ENCODE results near the gene SPEF1. TPM values are rescaled to one million over a fixed set of nuclear protein-coding genes. Genes with fewer than 3 reads are reported as not detected.
A peak's percentile ranks its signal among the peaks of the same experiment; 100 is the strongest.
"Not testable (repeated sequence)": the region's sequence is repeated elsewhere in the genome, so short reads cannot be mapped to it uniquely, and the experiment has no call there.

Gene SPEF1
- total and polyA plus RNA-seq, 2 experiments from 2014 or later: 0.11 TPM; not detected in 1

DNA sequence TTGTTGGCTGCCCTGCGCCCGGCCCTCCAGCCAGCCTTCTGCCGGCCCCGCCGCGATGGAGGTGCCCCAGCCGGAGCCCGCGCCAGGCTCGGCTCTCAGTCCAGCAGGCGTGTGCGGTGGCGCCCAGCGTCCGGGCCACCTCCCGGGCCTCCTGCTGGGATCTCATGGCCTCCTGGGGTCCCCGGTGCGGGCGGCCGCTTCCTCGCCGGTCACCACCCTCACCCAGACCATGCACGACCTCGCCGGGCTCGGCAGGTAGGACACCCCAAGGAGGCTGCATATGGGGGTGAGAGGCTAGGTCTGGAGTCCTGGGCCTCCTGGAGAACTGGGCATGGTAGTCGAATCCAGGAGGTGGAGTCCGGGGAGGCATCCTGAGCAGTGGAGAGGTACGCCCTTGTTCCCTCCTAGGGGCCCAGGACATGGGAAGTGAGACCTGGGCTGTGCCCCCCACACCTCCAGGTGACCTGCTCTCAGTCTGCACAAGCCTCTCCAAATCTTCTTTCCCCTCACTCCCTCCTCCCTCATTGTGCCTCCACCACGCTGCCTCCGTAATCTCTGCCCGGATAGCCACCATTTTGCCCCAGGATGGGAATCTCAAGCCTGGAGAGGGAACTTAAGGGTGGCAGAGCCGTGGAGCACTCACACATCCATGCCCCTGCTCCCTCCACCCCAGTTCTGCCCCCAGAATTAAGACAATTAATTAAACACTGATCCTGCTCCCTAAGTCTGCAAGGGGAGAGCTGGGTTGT is 15.4 kb upstream of the SPEF1 start:
- Histone ChIP-seq H3K79me2 (ENCODE audit: insufficient read depth) (peaks cover 41% of the 10 kb centered on the region), H3K4me2 (ENCODE audit: unreplicated experiment) (peak overlapping the region; percentile 75), H3K4me1 (ENCODE audit: insufficient read depth) (0 out of 2 replicates have a peak, but pooled peaks cover 12% of the 10 kb centered on the region), H3K9me3 (ENCODE audit: low read depth) (no peaks in the 10 kb centered on the region), H3K36me3 (ENCODE audit: low read depth) (no peaks in the 10 kb centered on the region; the same call in 1 of the 2 replicates), H3K27me3 (replicated peaks; ENCODE audit: insufficient read depth) (no peaks in the 10 kb centered on the region), H2AFZ (no peak overlapping the region), H3K9me2 (ENCODE audit: insufficient read depth) (no peaks in the 10 kb centered on the region), H4K20me1 (ENCODE audit: insufficient read depth) (no peaks in the 10 kb centered on the region), H3K27ac (peak overlapping the region; percentile 28; the same call in 1 of the 2 replicates), H3K4me3 (peak overlapping the region; percentile 85), H3K9ac (peak overlapping the region; percentile 94), H3F3A (ENCODE audit: insufficient read depth) (no peaks in the 10 kb centered on the region)
- WGBS, 2 experiments (ENCODE audit: low coverage in 1 of 2, low lambda C conversion rate in 2 of 2, missing lambda C conversion rate in 2 of 2): 4 to 6% methylated on average over 30 to 33 of the region's 33 CpGs
- in situ Hi-C loops (cut with MboI): no loop called here
- TF ChIP-seq EZH2 (IDR thresholded peaks at IDR 0.05; ENCODE audit: insufficient read depth, poor library complexity, severe bottlenecking): no peak
- no peak for TF ChIP-seq EZH2phosphoT487 (IDR thresholded peaks at IDR 0.05; ENCODE audit: insufficient read depth, low read depth)
- DNase-seq: no peak

DNA sequence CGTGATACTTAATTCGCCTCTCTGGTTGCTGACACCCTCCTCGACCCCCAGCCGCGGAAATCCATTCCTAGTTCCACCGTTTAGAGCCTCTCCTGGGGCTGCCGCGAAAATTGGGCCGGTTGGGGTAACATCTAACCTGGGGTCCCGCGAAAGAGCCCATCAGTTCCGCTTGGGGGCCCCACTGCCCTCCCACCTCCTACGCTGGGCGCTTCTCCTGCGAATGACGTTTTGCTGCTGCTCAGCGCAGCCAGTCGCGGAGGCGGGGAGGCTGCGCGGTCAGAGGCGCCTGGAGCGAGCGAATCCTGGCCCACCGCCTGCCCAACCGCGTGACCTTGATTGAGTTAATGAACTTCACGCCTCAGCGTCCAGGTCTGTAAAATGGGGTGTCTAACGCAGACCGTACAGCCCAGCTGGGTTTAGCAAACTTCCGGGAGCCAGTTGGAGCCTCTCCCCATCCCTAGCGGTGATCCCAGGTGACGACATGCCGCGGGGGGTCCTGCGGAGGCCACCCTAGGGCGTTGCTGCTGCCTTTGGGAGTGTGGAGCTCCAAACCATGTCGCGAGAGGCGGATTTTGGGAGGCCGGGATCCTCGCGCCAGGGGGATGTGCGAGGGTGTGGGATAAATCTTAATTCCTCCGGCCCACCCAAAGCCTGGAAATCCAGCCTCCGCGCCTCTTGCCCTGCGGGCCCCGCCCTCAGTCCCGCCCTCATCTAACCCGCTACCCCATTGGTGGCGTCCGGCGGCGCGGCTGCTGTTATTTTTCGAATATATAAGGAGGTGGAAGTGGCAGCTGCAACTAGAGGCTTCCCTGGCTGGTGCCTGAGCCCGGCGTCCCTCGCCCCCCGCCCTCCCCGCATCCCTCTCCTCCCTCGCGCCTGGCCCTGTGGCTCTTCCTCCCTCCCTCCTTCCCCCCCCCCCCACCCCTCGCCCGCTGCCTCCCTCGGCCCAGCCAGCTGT is 14.5 kb upstream of the SPEF1 start, which contains the start of gene CDC25B:
Gene CDC25B, plus strand, starts transcription at position 800 of the 958 bp plus-strand sequence. CDS start 222 bp downstream, outside the sequence.
- in situ Hi-C loops (cut with MboI): no loop called here
- 0 out of 2 replicates have a peak, but pooled peaks cover 12% of the 10 kb centered on the region for H3K4me1 ChIP-seq (ENCODE audit: insufficient read depth)
- peak within 1 kb of the TSS; percentile 85 for H3K4me3 ChIP-seq
- H3K27me3 ChIP-seq (replicated peaks; ENCODE audit: insufficient read depth): no peaks in the 10 kb centered on the region
- H2AFZ ChIP-seq: peak within 1 kb of the TSS; percentile 83
- H4K20me1 ChIP-seq (ENCODE audit: insufficient read depth): no peaks in the 10 kb centered on the region
- 1% methylated on average over 48 to 67 of the region's 69 CpGs for WGBS, 2 experiments (ENCODE audit: low coverage in 1 of 2, low lambda C conversion rate in 2 of 2, missing lambda C conversion rate in 2 of 2)
- H3F3A ChIP-seq (ENCODE audit: insufficient read depth): no peaks in the 10 kb centered on the region
- DNase-seq: peak; percentile 97
- H3K4me2 ChIP-seq (ENCODE audit: unreplicated experiment): peak within 1 kb of the TSS; percentile 86
- TF ChIP-seq EZH2 (IDR thresholded peaks at IDR 0.05; ENCODE audit: insufficient read depth, poor library complexity, severe bottlenecking): no peak
- TF ChIP-seq EZH2phosphoT487 (IDR thresholded peaks at IDR 0.05; ENCODE audit: insufficient read depth, low read depth): no peak
- peak within 1 kb of the TSS; percentile 98 for H3K27ac ChIP-seq
- peaks cover 41% of the 10 kb centered on the region for H3K79me2 ChIP-seq (ENCODE audit: insufficient read depth)
- no peaks in the 10 kb centered on the region; the same call in 1 of the 2 replicates for H3K36me3 ChIP-seq (ENCODE audit: low read depth)
- no peaks in the 10 kb centered on the region for H3K9me3 ChIP-seq (ENCODE audit: low read depth)
- H3K9ac ChIP-seq: peak within 1 kb of the TSS; percentile 94
- H3K9me2 ChIP-seq (ENCODE audit: insufficient read depth): no peaks in the 10 kb centered on the region

DNA sequence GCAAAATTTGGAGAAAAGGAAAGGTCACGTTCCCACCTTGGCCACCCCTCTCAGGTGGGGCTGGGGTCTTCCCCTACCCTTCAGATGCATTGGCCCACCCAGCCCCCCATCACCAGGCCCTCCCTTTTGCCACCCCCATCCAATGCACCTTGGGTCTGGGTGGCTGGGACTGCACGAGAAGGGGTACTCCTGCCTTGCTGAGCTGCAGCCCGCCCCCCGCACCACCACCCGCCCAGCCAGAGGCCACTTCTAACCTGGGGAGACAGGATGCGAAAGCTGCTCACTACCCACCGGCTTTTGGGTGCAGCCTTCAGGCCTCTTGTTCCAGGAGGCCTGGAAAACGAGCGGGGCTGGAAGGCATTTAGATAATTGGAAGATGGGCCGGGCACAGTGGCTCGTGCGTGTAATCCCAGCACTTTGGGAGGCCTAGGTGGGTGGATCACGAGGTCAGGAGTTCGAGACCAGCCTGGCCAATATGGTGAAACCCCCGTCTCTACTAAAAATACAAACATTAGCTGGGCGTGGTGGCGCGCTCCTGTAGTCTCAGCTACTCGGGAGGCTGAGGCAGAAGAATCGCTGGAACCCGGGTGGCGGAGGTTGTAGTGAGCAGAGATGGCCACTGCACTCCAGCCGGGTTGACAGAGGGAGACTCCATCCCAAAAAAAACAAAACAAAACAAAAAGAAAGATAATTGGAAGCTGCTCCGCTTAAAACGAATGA is 13.6 kb upstream of the SPEF1 start:
- Histone ChIP-seq H3K4me2 (ENCODE audit: unreplicated experiment) (peak overlapping the region; percentile 86), H3K9ac (peak overlapping the region; percentile 94), H3K27me3 (replicated peaks; ENCODE audit: insufficient read depth) (no peaks in the 10 kb centered on the region), H3K36me3 (ENCODE audit: low read depth) (no peaks in the 10 kb centered on the region), H3K27ac (peak overlapping the region; percentile 98), H4K20me1 (ENCODE audit: insufficient read depth) (no peaks in the 10 kb centered on the region), H3F3A (ENCODE audit: insufficient read depth) (no peaks in the 10 kb centered on the region), H3K9me2 (ENCODE audit: insufficient read depth) (no peaks in the 10 kb centered on the region), H3K4me1 (ENCODE audit: insufficient read depth) (0 out of 2 replicates have a peak, but pooled peaks cover 12% of the 10 kb centered on the region), H2AFZ (peak overlapping the region; percentile 83), H3K9me3 (ENCODE audit: low read depth) (no peaks in the 10 kb centered on the region), H3K4me3 (peak overlapping the region; percentile 85), H3K79me2 (ENCODE audit: insufficient read depth) (peaks cover 35% of the 10 kb centered on the region)
- no peak for DNase-seq
- TF ChIP-seq EZH2phosphoT487 (IDR thresholded peaks at IDR 0.05; ENCODE audit: insufficient read depth, low read depth) (no peak), EZH2 (IDR thresholded peaks at IDR 0.05; ENCODE audit: insufficient read depth, poor library complexity, severe bottlenecking) (no peak)
- in situ Hi-C loops (cut with MboI): no loop called here
- 61% methylated on average over 25 of the region's 25 CpGs for WGBS, 2 experiments (ENCODE audit: low coverage in 1 of 2, low lambda C conversion rate in 2 of 2, missing lambda C conversion rate in 2 of 2)

DNA sequence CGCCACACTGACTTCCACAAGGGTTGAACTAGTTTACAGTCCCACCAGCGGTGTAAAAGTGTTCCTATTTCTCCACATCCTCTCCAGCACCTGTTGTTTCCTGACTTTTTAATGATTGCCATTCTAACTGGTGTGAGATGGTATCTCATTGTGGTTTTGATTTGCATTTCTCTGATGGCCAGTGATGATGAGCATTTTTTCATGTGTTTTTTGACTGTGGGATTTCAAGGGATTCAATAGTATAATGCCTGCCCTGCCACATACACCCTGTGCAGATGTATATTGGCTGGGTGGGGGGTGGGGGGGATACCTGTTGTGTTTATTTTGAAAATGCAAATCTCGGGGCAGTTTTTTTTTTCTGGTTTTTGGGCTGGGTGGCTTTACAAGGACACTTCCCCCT is 12.9 kb upstream of the SPEF1 start:
- H3F3A ChIP-seq (ENCODE audit: insufficient read depth); H3K9me3 ChIP-seq (ENCODE audit: low read depth); DNase-seq; H3K9me2 ChIP-seq (ENCODE audit: insufficient read depth); H3K36me3 ChIP-seq (ENCODE audit: low read depth); H4K20me1 ChIP-seq (ENCODE audit: insufficient read depth); H3K4me3 ChIP-seq; H3K27me3 ChIP-seq (replicated peaks; ENCODE audit: insufficient read depth); H3K9ac ChIP-seq; H3K4me2 ChIP-seq (ENCODE audit: unreplicated experiment); H3K27ac ChIP-seq; H2AFZ ChIP-seq; in situ Hi-C loops (cut with MboI): not testable (repeated sequence)
- Histone ChIP-seq H3K4me1 (ENCODE audit: insufficient read depth) (0 out of 2 replicates have a peak, but pooled peaks cover 12% of the 10 kb centered on the region), H3K79me2 (ENCODE audit: insufficient read depth) (peaks cover 28% of the 10 kb centered on the region)
- WGBS, 2 experiments (ENCODE audit: low coverage in 1 of 2, low lambda C conversion rate in 2 of 2, missing lambda C conversion rate in 2 of 2): 80 to 96% methylated on average over 1 of the region's 3 CpGs

DNA sequence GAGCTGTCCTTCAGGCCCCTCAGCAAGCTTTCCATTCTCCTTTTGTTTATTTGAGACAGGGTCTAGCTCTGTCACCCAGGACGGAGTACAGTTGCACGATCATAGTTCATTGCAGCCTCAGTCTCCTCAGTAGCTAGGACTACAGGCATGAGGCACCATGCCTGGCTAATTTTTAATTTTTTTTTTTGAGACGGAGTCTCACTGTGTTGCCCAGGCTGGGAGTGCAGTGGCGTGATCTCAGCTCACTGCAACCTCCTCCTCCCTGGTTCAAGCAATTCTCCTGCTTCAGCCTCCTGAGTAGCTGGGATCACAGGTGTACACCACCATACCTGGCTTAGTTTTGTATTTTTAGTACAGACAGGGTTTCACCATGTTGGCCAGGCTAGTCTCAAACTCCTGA is 8.0 kb upstream of the SPEF1 start:
- 71 to 77% methylated on average over 4 of the region's 4 CpGs for WGBS, 2 experiments (ENCODE audit: low coverage in 1 of 2, low lambda C conversion rate in 2 of 2, missing lambda C conversion rate in 2 of 2)
- Histone ChIP-seq H3K79me2 (ENCODE audit: insufficient read depth) (peaks cover 19% of the 10 kb centered on the region), H3K4me1 (ENCODE audit: insufficient read depth) (peaks cover 16% of the 10 kb centered on the region)
- H3K27me3 ChIP-seq (replicated peaks; ENCODE audit: insufficient read depth); H3K9ac ChIP-seq; H3K36me3 ChIP-seq (ENCODE audit: low read depth); H2AFZ ChIP-seq; H3F3A ChIP-seq (ENCODE audit: insufficient read depth); H3K4me3 ChIP-seq; H3K9me2 ChIP-seq (ENCODE audit: insufficient read depth); H3K4me2 ChIP-seq (ENCODE audit: unreplicated experiment); H3K27ac ChIP-seq; in situ Hi-C loops (cut with MboI); DNase-seq; H4K20me1 ChIP-seq (ENCODE audit: insufficient read depth); H3K9me3 ChIP-seq (ENCODE audit: low read depth): not testable (repeated sequence)

Data from GM23248 (cell line).